GM10248 (cell line): ENCODE results near the gene PCBP1.

Experiments used
- CTCF ChIA-PET: fragments of 300-600 bp; sonication (Branson Sonifier 250); formaldehyde crosslinking; extraction: SDS; loops from one replicate; lab custom pipeline; 2021; ENCODE audit warnings: antibody characterized with exemption; lab: Yijun Ruan, JAX
- POLR2A ChIA-PET: fragments of 350-650 bp; sonication (Branson Sonifier 250); formaldehyde crosslinking; extraction: SDS; loops from one replicate; lab custom pipeline; 2020; ENCODE audit warnings: antibody characterized with exemption; lab: Yijun Ruan, JAX
- DNase-seq: peaks from one replicate; pipeline ENCODE4 v3.0.0; 2012; ENCODE audit errors: extremely low spot score
- CTCF ChIP-seq: IDR thresholded peaks from 2 replicates; pipeline ENCODE4 v1.5.1; 2012; ENCODE audit warnings: mild to moderate bottlenecking, low read depth; ENCODE audit errors: extremely low read depth, missing control alignments, control extremely low read depth

Gene PCBP1

DNA sequence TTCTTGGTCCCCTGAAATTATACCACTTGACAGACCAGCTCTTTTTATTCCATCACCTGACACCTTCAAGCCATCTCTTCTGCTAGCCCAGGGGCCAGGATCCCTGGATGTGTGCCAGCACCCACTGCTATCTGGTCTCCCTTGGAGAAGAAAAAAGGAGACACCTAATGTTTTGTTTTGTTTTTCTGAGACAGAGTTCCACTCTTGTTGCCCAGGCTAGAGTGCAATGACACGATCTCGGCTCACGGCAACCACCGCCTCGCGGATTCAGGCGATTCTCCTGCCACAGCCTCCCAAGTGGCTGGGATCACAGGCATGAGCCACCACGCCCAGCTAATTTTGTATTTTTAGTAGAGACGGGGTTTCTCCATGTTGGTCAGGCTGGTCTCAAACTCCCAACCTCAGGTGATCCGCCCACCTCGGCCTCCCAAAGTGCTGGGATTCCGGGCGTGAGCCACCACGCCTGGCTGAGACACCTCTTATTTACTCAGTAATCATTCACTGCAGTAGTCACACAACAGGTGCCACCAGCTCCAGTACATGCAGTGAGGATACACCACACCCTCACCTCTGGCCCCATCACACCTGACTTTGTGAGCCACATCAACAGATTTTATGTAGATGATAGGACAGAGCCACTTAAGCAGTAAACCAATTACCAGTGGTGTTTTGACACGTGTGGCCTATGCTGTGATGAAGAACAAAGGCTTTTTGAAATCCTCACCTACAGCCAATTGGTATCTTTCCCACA is 42.8 kb upstream of the PCBP1 start:
- POLR2A ChIA-PET: interaction anchor here (0.6 kb wide), 1 partner anchor 11 kb away, joined by 7 read pairs; no protein-coding TSS in a partner anchor
- no peak for DNase-seq
- no peak for TF ChIP-seq CTCF
- CTCF ChIA-PET: interaction anchor here (1.0 to 2.1 kb wide), 5 partner anchors 11 to 18 kb away, joined by 4 to 8 read pairs (median 5); no protein-coding TSS in a partner anchor

DNA sequence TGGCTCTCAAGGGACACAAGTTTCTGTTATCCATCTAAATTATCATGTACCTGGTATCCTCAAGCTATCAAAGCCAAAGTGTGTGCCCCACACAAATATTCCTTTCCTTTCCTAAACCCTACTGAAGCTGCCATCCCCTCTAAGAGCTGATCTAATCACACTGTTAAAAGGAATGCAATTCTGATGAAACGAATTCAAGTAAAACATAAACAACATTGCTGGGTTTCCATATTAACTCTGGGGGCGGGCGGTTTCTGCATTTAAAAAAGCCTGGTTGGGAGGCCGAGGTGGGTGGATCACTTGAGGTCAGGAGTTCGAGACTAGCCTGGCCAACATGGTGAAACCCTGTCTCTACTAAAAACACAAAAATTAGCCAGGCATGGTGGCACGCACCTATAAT is 41.9 kb upstream of the PCBP1 start:
- no peak for TF ChIP-seq CTCF
- ChIA-PET POLR2A (no interaction called here), CTCF (interaction anchor here (1.1 to 2.1 kb wide), 2 partner anchors 12 to 25 kb away, joined by 3 to 5 read pairs; no protein-coding TSS in a partner anchor)
- no peak for DNase-seq

GRCh38 chr2:70045932-70046331 is 41.3 kb upstream of the PCBP1 start:
- no peak for TF ChIP-seq CTCF

GRCh38 chr2:70046534-70046933 is 40.7 kb upstream of the PCBP1 start:
- ChIA-PET CTCF (interaction anchor here (1.0 to 2.1 kb wide), 4 partner anchors 9 to 322 kb away, joined by 3 to 5 read pairs (median 4); no protein-coding TSS in a partner anchor), POLR2A (no interaction called here)
- no peak for TF ChIP-seq CTCF
- DNase-seq: no peak

More at GRCh38 chr2:70045932-70046331, 41.3 kb upstream of the PCBP1 start:
- POLR2A ChIA-PET: no interaction called here
- CTCF ChIA-PET: interaction anchor here (1.1 to 2.1 kb wide), 2 partner anchors 12 to 24 kb away, joined by 3 to 5 read pairs; no protein-coding TSS in a partner anchor
- DNase-seq: no peak

GRCh38 chr2:70047451-70047850 is 39.8 kb upstream of the PCBP1 start:
- TF ChIP-seq CTCF: no peak
- ChIA-PET CTCF (interaction anchor here (1.0 to 1.7 kb wide), 3 partner anchors 10 to 322 kb away, joined by 3 to 7 read pairs (median 5); no protein-coding TSS in a partner anchor), POLR2A (no interaction called here)
- no peak for DNase-seq

GRCh38 chr2:70049255-70049654 is 38.0 kb upstream of the PCBP1 start:
- TF ChIP-seq CTCF: no peak
- ChIA-PET POLR2A (no interaction called here), CTCF (interaction anchor here (0.7 to 1.2 kb wide), 4 partner anchors 8 to 22 kb away, joined by 3 read pairs; no protein-coding TSS in a partner anchor)
- DNase-seq: no peak
